ENCODE measurements around the gene ERBB3. TPM values are rescaled to one million over a fixed set of nuclear protein-coding genes. Genes with fewer than 3 reads are reported as not detected.

ERBB3 gene
- total RNA-seq, 4 donors from 2014 or later: 61.9 to 532 (median 451) TPM

GRCh38 chr12:56119361-56119796 lies 39.4 kb downstream of the ERBB3 start:
- Histone ChIP-seq H3K4me3 (peak overlapping the region in 2 of 4 donors; percentile 69 to 73), H3K27me3 (no peaks in the 10 kb centered on the region), H3K4me1 (peaks cover 3 to 18% (median 4%) of the 10 kb centered on the region in 4 donors)

GRCh38 chr12:56120158-56120846 lies 40.3 kb downstream of the ERBB3 start:
- no peak for TF ChIP-seq POLR2A (IDR thresholded peaks at IDR 0.05)
- TF ChIP-seq CTCF (IDR thresholded peaks at IDR 0.05): no peak
- peaks cover 0 to 19% (median 0%) of the 10 kb centered on the region in 3 donors for H3K36me3 ChIP-seq
- peak overlapping the region in 2 of 4 donors; percentile 95 to 96 for H3K27ac ChIP-seq
- DNase-seq: no peak
- H3K4me3 ChIP-seq: no peak overlapping the region
- no peaks in the 10 kb centered on the region for H3K9me3 ChIP-seq
- H3K27me3 ChIP-seq: no peaks in the 10 kb centered on the region
- H3K4me1 ChIP-seq: peaks cover 3 to 19% (median 4%) of the 10 kb centered on the region in 4 donors

More at GRCh38 chr12:56119361-56119796, 39.4 kb downstream of the ERBB3 start:
- H3K36me3 ChIP-seq: peaks cover 0 to 19% (median 0%) of the 10 kb centered on the region in 3 donors
- H3K9me3 ChIP-seq: no peaks in the 10 kb centered on the region
- peak in 2 of 3 donors; percentile 49 to 84 for DNase-seq
- TF ChIP-seq CTCF (IDR thresholded peaks at IDR 0.05) (peak; percentile 66 to 93 (median 90)), POLR2A (IDR thresholded peaks at IDR 0.05) (no peak)
- H3K27ac ChIP-seq: peak overlapping the region; percentile 95 to 96 (median 96)

- Histone ChIP-seq H3K4me3 (no peak overlapping the region), H3K27ac (no peak overlapping the region), H3K4me1 (peaks cover 3 to 30% (median 5%) of the 10 kb centered on the region in 4 donors), H3K36me3 (peaks cover 0 to 19% (median 0%) of the 10 kb centered on the region in 3 donors), H3K9me3 (no peaks in the 10 kb centered on the region), H3K27me3 (no peaks in the 10 kb centered on the region)
- DNase-seq: no peak
- TF ChIP-seq CTCF (IDR thresholded peaks at IDR 0.05) (no peak), POLR2A (IDR thresholded peaks at IDR 0.05) (no peak)
Observed at GRCh38 chr12:56121204-56121870, 41.4 kb downstream of the ERBB3 start.

- no peaks in the 10 kb centered on the region for H3K27me3 ChIP-seq
- no peak overlapping the region for H3K27ac ChIP-seq
- H3K4me1 ChIP-seq: peaks cover 5 to 42% (median 12%) of the 10 kb centered on the region in 4 donors
Observed at GRCh38 chr12:56122637-56123036, 42.7 kb downstream of the ERBB3 start.

GRCh38 chr12:56124133-56124532 lies 44.2 kb downstream of the ERBB3 start:
- peaks cover 0 to 19% (median 0%) of the 10 kb centered on the region in 3 donors for H3K36me3 ChIP-seq
- peaks cover 1 to 36% (median 11%) of the 10 kb centered on the region in 4 donors for H3K4me1 ChIP-seq
- DNase-seq: no peak
- no peaks in the 10 kb centered on the region for H3K27me3 ChIP-seq
- no peak overlapping the region for H3K4me3 ChIP-seq
- no peaks in the 10 kb centered on the region for H3K9me3 ChIP-seq
- TF ChIP-seq CTCF (IDR thresholded peaks at IDR 0.05) (no peak), POLR2A (IDR thresholded peaks at IDR 0.05) (no peak)
- H3K27ac ChIP-seq: peak overlapping the region in 1 of 4 donors; percentile 2

More at GRCh38 chr12:56122637-56123036, 42.7 kb downstream of the ERBB3 start:
- Histone ChIP-seq H3K36me3 (peaks cover 0 to 19% (median 0%) of the 10 kb centered on the region in 3 donors), H3K4me3 (no peak overlapping the region), H3K9me3 (no peaks in the 10 kb centered on the region)
- no peak for DNase-seq
- TF ChIP-seq CTCF (IDR thresholded peaks at IDR 0.05) (no peak), POLR2A (IDR thresholded peaks at IDR 0.05) (no peak)

All from Peyer's patch (tissue), 4 donors.